Endothelial cell (in vitro differentiated cells): ENCODE results near the gene SLC5A2. TPM values are rescaled to one million over a fixed set of nuclear protein-coding genes. Genes with fewer than 3 reads are reported as not detected.

Experiments used
- DNase-seq: peaks from one replicate; pipeline ENCODE4 v3.0.0; 2021; ENCODE audit warnings: low spot score
- H3K27ac Mint-ChIP-seq: one replicate; pipeline ENCODE4 v1.8.0; 2021; ENCODE audit warnings: mixed read lengths, inconsistent platforms; ENCODE audit not compliant: unreplicated experiment
- H3K27me3 Mint-ChIP-seq: one replicate; pipeline ENCODE4 v1.8.0; 2021; ENCODE audit warnings: mild to moderate bottlenecking, moderate library complexity, mixed read lengths, inconsistent platforms; ENCODE audit not compliant: unreplicated experiment
- H3K36me3 Mint-ChIP-seq: one replicate; pipeline ENCODE4 v1.8.0; 2021; ENCODE audit warnings: mild to moderate bottlenecking, low read depth, mixed read lengths, inconsistent platforms; ENCODE audit not compliant: unreplicated experiment
- H3K4me1 Mint-ChIP-seq: one replicate; pipeline ENCODE4 v1.8.0; 2021; ENCODE audit warnings: mild to moderate bottlenecking, mixed read lengths, inconsistent platforms; ENCODE audit not compliant: unreplicated experiment
- H3K4me3 Mint-ChIP-seq: one replicate; pipeline ENCODE4 v1.8.0; 2021; ENCODE audit warnings: mild to moderate bottlenecking, mixed read lengths, inconsistent platforms; ENCODE audit not compliant: unreplicated experiment
- H3K9me3 Mint-ChIP-seq: one replicate; pipeline ENCODE4 v1.8.0; 2021; ENCODE audit warnings: mixed read lengths, inconsistent platforms; ENCODE audit not compliant: unreplicated experiment
- total RNA-seq: library from RNA; stranded (reverse); fragmentation: NEBNext Ultra II Directional; extraction: Animal tissue kit (Norgen Biotek cat#: 25700); gene quantifications from one replicate; pipeline ENCODE4 v1.2.1, GENCODE V29; 2021; ENCODE audit not compliant: unreplicated experiment
- TF ChIP-seq, protein P1 (sequence below): fragments of 200-600 bp; sonication (generic); IDR thresholded peaks from one replicate; pipeline ENCODE4 v1.5.0; 2021; ENCODE audit warnings: antibody characterized with exemption; ENCODE audit not compliant: unreplicated experiment

Gene SLC5A2
- total RNA-seq, 1 donor from 2014 or later, result not detected

GRCh38 chr16:31464781-31465260, 18.1 kb upstream of the SLC5A2 start:
- DNase-seq, result no peak
- H3K4me1 Mint-ChIP-seq, result peaks cover 14% of the 10 kb centered on the region
- peaks cover 18% of the 10 kb centered on the region for H3K36me3 Mint-ChIP-seq
- TF ChIP-seq, protein P1, sequence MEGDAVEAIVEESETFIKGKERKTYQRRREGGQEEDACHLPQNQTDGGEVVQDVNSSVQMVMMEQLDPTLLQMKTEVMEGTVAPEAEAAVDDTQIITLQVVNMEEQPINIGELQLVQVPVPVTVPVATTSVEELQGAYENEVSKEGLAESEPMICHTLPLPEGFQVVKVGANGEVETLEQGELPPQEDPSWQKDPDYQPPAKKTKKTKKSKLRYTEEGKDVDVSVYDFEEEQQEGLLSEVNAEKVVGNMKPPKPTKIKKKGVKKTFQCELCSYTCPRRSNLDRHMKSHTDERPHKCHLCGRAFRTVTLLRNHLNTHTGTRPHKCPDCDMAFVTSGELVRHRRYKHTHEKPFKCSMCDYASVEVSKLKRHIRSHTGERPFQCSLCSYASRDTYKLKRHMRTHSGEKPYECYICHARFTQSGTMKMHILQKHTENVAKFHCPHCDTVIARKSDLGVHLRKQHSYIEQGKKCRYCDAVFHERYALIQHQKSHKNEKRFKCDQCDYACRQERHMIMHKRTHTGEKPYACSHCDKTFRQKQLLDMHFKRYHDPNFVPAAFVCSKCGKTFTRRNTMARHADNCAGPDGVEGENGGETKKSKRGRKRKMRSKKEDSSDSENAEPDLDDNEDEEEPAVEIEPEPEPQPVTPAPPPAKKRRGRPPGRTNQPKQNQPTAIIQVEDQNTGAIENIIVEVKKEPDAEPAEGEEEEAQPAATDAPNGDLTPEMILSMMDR, result no peak
- H3K27me3 Mint-ChIP-seq, result peaks cover 27% of the 10 kb centered on the region
- no peaks in the 10 kb centered on the region for H3K9me3 Mint-ChIP-seq
- no peak overlapping the region for H3K4me3 Mint-ChIP-seq
- H3K27ac Mint-ChIP-seq, result no peak overlapping the region

DNA sequence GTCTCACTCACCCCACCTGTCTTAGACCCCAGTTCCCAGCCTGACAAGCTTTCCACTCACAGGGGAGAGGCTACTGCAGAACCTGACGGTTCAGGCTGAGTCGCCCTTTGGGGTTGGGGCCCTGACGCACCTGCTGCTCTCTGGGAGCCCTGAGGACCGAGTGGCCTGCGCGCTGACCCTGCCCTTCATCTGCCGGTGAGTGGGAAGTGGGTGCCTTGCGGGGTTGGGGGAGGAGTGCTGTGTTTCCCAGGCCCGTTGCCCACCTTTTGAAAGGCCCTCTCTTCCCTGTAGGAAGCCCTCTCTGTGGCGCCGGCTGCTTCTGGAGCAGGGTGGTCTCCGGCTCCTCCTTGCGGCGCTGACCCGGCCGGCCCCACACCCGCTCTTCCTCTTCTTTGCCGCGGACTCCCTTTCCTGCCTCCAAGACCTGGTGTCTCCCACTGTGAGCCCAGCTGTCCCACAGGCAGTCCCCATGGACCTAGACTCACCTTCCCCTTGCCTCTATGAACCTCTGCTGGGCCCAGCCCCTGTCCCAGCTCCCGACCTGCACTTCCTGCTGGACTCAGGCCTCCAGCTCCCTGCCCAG, 17.0 kb upstream of the SLC5A2 start:
- DNase-seq, result no peak
- Mint-ChIP-seq H3K27me3 (peaks cover 22% of the 10 kb centered on the region), H3K36me3 (peaks cover 22% of the 10 kb centered on the region), H3K9me3 (no peaks in the 10 kb centered on the region), H3K4me3 (peak overlapping the region; percentile 60), H3K4me1 (peaks cover 9% of the 10 kb centered on the region), H3K27ac (peak overlapping the region; percentile 75)
- TF ChIP-seq, protein P1, result no peak

DNA sequence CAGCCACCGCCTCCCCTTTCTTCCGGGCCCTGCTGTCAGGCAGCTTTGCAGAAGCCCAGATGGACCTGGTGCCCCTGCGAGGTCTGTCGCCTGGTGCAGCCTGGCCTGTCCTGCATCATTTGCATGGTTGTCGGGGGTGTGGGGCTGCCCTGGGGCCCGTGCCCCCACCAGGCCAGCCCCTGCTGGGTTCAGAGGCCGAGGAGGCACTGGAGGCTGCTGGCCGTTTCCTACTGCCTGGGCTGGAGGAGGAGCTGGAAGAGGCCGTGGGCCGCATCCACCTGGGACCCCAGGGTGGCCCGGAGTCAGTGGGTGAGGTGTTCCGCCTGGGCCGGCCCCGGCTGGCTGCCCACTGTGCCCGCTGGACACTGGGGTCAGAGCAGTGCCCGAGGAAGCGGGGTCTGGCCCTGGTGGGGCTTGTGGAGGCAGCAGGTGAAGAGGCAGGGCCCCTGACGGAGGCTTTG, 16.5 kb upstream of the SLC5A2 start:
- H3K4me3 Mint-ChIP-seq, result no peak overlapping the region
- peaks cover 22% of the 10 kb centered on the region for H3K36me3 Mint-ChIP-seq
- peaks cover 14% of the 10 kb centered on the region for H3K4me1 Mint-ChIP-seq
- H3K9me3 Mint-ChIP-seq, result no peaks in the 10 kb centered on the region
- H3K27ac Mint-ChIP-seq, result peak overlapping the region; percentile 86
- TF ChIP-seq, protein P1, result no peak
- H3K27me3 Mint-ChIP-seq, result peaks cover 24% of the 10 kb centered on the region
- DNase-seq, result no peak

GRCh38 chr16:31467151-31467773, 15.7 kb upstream of the SLC5A2 start:
- no peak for DNase-seq
- Mint-ChIP-seq H3K4me1 (peaks cover 15% of the 10 kb centered on the region), H3K27ac (peak overlapping the region; percentile 86), H3K36me3 (peaks cover 22% of the 10 kb centered on the region), H3K4me3 (peak overlapping the region; percentile 42), H3K9me3 (no peaks in the 10 kb centered on the region), H3K27me3 (peaks cover 26% of the 10 kb centered on the region)
- TF ChIP-seq, protein P1, result no peak

DNA sequence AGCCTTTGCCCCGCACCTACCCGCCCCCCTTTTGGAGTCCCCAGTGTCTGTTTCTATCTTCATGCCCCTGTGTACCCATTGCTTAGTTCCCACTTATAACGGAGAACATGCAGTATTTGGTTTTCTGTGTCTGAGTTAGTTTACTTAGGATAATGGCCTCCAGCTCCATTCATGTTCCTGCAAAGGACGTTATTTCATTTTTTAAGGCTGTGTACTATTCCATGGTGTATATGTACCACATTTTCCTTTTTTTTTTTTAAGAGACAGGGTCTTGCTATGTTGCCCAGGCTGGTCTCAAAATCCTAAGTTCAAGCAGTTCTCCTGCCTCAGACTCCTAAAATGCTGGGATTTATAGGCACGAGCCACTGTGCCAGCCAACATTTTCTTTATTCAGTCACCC, 15.1 kb upstream of the SLC5A2 start:
- Mint-ChIP-seq H3K9me3 (no peaks in the 10 kb centered on the region), H3K4me3 (peak overlapping the region; percentile 42), H3K27me3 (peaks cover 26% of the 10 kb centered on the region), H3K4me1 (peaks cover 15% of the 10 kb centered on the region), H3K27ac (no peak overlapping the region), H3K36me3 (peaks cover 21% of the 10 kb centered on the region)
- DNase-seq, result no peak
- TF ChIP-seq, protein P1, result no peak
